K562 (cell line): ENCODE results near the gene GEMIN8. TPM values are rescaled to one million over a fixed set of nuclear protein-coding genes. Genes with fewer than 3 reads are reported as not detected.

Experiments used
- ATAC-seq: fragments of 200-7000 bp; cut with Tn5 transposase; 3 replicates; pipeline ENCODE4 v1.9.1; 2020; ENCODE audit warnings: moderate library complexity
- BruUV-seq: library from RNA; stranded (reverse); fragments of 400-500 nt; replicated peaks from 2 replicates; lab custom pipeline; 2021; lab: Mats Ljungman, UMichigan
- CTCF ChIA-PET: fragments of 300-600 bp; formaldehyde crosslinking; extraction: SDS; loops from one replicate; lab custom pipeline; 2021; ENCODE audit warnings: low intra/inter-chr PET ratio; lab: Yijun Ruan, JAX
- POLR2A ChIA-PET: fragments of 300-600, 350-650 bp; sonication (Branson Sonifier 250); formaldehyde crosslinking; extraction: SDS; loops from one replicate; lab custom pipeline; 2021; ENCODE audit warnings: antibody characterized with exemption, inconsistent platforms; lab: Yijun Ruan, JAX
- DNase-seq, 4 experiments: peaks; one replicate each; pipeline versions ENCODE4 v3.0.0 to v3.0.0-alpha.2; 2011 to 2018; ENCODE audit warnings: low spot score in 3 of 4, mixed read lengths in 3 of 4; ENCODE audit errors: extremely low read depth in 1 of 4
- FAIRE-seq: peaks from 2 replicates; lab custom pipeline; 2011; peaks lifted over from hg19 to GRCh38; lab: Jason Lieb, UNC
- H2AFZ ChIP-seq: 2 replicates; pipeline ENCODE4 v1.6.0; 2011; ENCODE audit warnings: low read depth, low read length, control low read depth, inconsistent platforms
- H3K27ac ChIP-seq: fragments of 200-600 bp; 3 replicates; pipeline ENCODE4 v1.8.0; 2011; ENCODE audit warnings: low read depth, mild to moderate bottlenecking, control low read depth, inconsistent platforms, low read length, moderate library complexity, mixed read lengths; ENCODE audit errors: extremely low read depth
- H3K27me3 ChIP-seq, 2 experiments: fragments of 300-600 bp in 1 of 2; 2 replicates in 1 of 2; 3 replicates in 1 of 2; pipeline versions ENCODE4 v1.6.0 to v1.8.0; 2011; ENCODE audit warnings: inconsistent platforms in 2 of 2, low read length in 2 of 2, mild to moderate bottlenecking in 1 of 2, mixed read lengths in 1 of 2, moderate library complexity in 1 of 2; ENCODE audit not compliant: control insufficient read depth in 2 of 2, insufficient read depth in 2 of 2
- H3K36me3 ChIP-seq: fragments of 300-600 bp; 3 replicates; pipeline ENCODE4 v1.8.0; 2011; ENCODE audit warnings: mild to moderate bottlenecking, low read length, inconsistent platforms; ENCODE audit not compliant: control insufficient read depth, insufficient read depth
- H3K4me1 ChIP-seq, 2 experiments: fragments of 200-600 bp in 1 of 2; replicated peaks in 1 of 2; 2 replicates in 1 of 2; 3 replicates in 1 of 2; pipeline versions ENCODE4 v1.5.1 to v1.8.0; 2011; ENCODE audit warnings: inconsistent platforms in 2 of 2, low read length in 2 of 2, mild to moderate bottlenecking in 1 of 2, mixed read lengths in 1 of 2, moderate library complexity in 1 of 2; ENCODE audit not compliant: control insufficient read depth in 2 of 2, insufficient read depth in 2 of 2
- H3K4me2 ChIP-seq: 2 replicates; pipeline ENCODE4 v1.6.1; 2011; ENCODE audit warnings: low read length, control low read depth, inconsistent platforms, mixed read lengths; ENCODE audit not compliant: insufficient read depth
- H3K4me3 ChIP-seq: fragments of 200-600 bp; sonication (generic), shearing (Covaris generic); 2 replicates; pipeline ENCODE4 v1.5.1; 2016; ENCODE audit warnings: control low read depth, inconsistent platforms
- H3K79me2 ChIP-seq: fragments of 200-600 bp; 3 replicates; pipeline ENCODE4 v1.8.0; 2011; ENCODE audit warnings: low read length, inconsistent platforms; ENCODE audit not compliant: control insufficient read depth, insufficient read depth
- H3K9ac ChIP-seq, 2 experiments: 2 replicates each; pipeline versions ENCODE4 v1.6.0 to v1.6.1; 2011; ENCODE audit warnings: low read depth in 2 of 2, low read length in 2 of 2, control low read depth in 1 of 2, inconsistent platforms in 1 of 2, mild to moderate bottlenecking in 1 of 2, mixed read lengths in 1 of 2; ENCODE audit not compliant: insufficient read depth in 1 of 2
- H3K9me1 ChIP-seq: one replicate; pipeline ENCODE4 v1.6.0; 2011; ENCODE audit warnings: inconsistent platforms, mild to moderate bottlenecking, low read length, moderate library complexity; ENCODE audit not compliant: control insufficient read depth, insufficient read depth
- H3K9me3 ChIP-seq: replicated peaks from 2 replicates; pipeline ENCODE4 v1.5.1; 2011; ENCODE audit warnings: low read depth, low read length, inconsistent platforms; ENCODE audit not compliant: control insufficient read depth, insufficient read depth
- H4K20me1 ChIP-seq: replicated peaks from 2 replicates; pipeline ENCODE4 v1.6.1; 2011; ENCODE audit warnings: low read length, inconsistent platforms, mixed read lengths; ENCODE audit not compliant: control insufficient read depth, insufficient read depth
- BCOR ChIP-seq: fragments of 450-650 bp; IDR thresholded peaks from 2 replicates; pipeline ENCODE4 v1.6.1; 2016
- ID3 ChIP-seq, 2 experiments: fragments of 250-450 bp in 1 of 2; fragments of 450-650 bp in 1 of 2; sonication (Bioruptor Pico) in 1 of 2; IDR thresholded peaks; 2 replicates each; pipeline versions ENCODE4 v1.6.1 to v1.8.0; 2016 to 2021; ENCODE audit warnings: mild to moderate bottlenecking in 2 of 2, moderate library complexity in 2 of 2, missing compliant biosample characterization in 1 of 2, missing genetic modification characterization in 1 of 2
- MYC ChIP-seq, 2 experiments: fragments of 250-450 bp in 1 of 2; sonication (Bioruptor Pico) in 1 of 2; IDR thresholded peaks; 2 replicates each; pipeline versions ENCODE4 v1.5.1 to v1.6.1; 2012 to 2021; ENCODE audit warnings: low read depth in 2 of 2, borderline replicate concordance in 1 of 2, improper control_type of control experiment in 1 of 2, low read length in 1 of 2, mild to moderate bottlenecking in 1 of 2, moderate library complexity in 1 of 2
- NCOA1 ChIP-seq: fragments of 450-650 bp; IDR thresholded peaks from 2 replicates; pipeline ENCODE4 v1.6.1; 2016; ENCODE audit warnings: low read depth
- PHB ChIP-seq: fragments of 250-450 bp; sonication (Bioruptor Pico); IDR thresholded peaks from 2 replicates; pipeline ENCODE4 v1.5.0; 2021
- POLR2B ChIP-seq: fragments of 450-650 bp; IDR thresholded peaks from 2 replicates; pipeline ENCODE4 v1.6.1; 2018; ENCODE audit warnings: low read depth; ENCODE audit not compliant: partially characterized antibody
- POLR2G ChIP-seq: fragments of 200-400 bp; formaldehyde crosslinking; IDR thresholded peaks from 2 replicates; pipeline ENCODE4 v1.6.1; 2017; ENCODE audit warnings: low read depth, mild to moderate bottlenecking, antibody characterized with exemption, low read length, moderate library complexity
- RBM39 ChIP-seq: fragments of 200-400 bp; formaldehyde crosslinking; optimal IDR thresholded peaks from 2 replicates; pipeline ENCODE3; 2018; ENCODE audit warnings: low read depth, low read length
- SIN3B ChIP-seq: fragments of 450-650 bp; IDR thresholded peaks from 2 replicates; pipeline ENCODE4 v1.6.1; 2017; ENCODE audit warnings: low read depth, mild to moderate bottlenecking, moderate library complexity
- SIRT6 ChIP-seq: IDR thresholded peaks from one replicate; pipeline ENCODE4 v1.6.1; 2012; ENCODE audit warnings: low read depth, mild to moderate bottlenecking, control low read depth, inconsistent platforms, low read length, moderate library complexity
- ZBTB8A ChIP-seq: fragments of 450-650 bp; IDR thresholded peaks from 2 replicates; pipeline ENCODE4 v1.6.1; 2018; ENCODE audit warnings: mild to moderate bottlenecking, moderate library complexity; ENCODE audit not compliant: partially characterized antibody
- ZFP30 ChIP-seq: fragments of 250-450 bp; sonication (Bioruptor Pico); IDR thresholded peaks from 2 replicates; pipeline ENCODE4 v1.8.0; 2022; ENCODE audit warnings: moderate library complexity, mild to moderate bottlenecking, inconsistent platforms, borderline replicate concordance
- ZFX ChIP-seq: sonication (generic); formaldehyde crosslinking; IDR thresholded peaks from 2 replicates; pipeline ENCODE4 v1.8.0; 2022; ENCODE audit warnings: mild to moderate bottlenecking, missing genetic modification reagents, moderate library complexity
- ZNF121 ChIP-seq: sonication (generic); formaldehyde crosslinking; conservative IDR thresholded peaks from 2 replicates; pipeline ENCODE4 v1.8.0; 2022; ENCODE audit warnings: missing genetic modification reagents
- ZNF707 ChIP-seq: fragments of 250-450 bp; sonication (Bioruptor Pico); conservative IDR thresholded peaks from 2 replicates; pipeline ENCODE4 v1.8.0; 2022; ENCODE audit warnings: inconsistent platforms, mild to moderate bottlenecking, moderate library complexity
- WGBS: fragments of 100-300 bp; shearing (Covaris generic); methylation state at CpG from one replicate; pipeline ENCODE4 v1.1.6; 2016; ENCODE audit warnings: low coverage, mixed read lengths; ENCODE audit not compliant: insufficient coverage; ENCODE audit errors: missing lambda C conversion rate; 5-methylcytosine and 5-hydroxymethylcytosine counted together
- in situ Hi-C: fragments of 300-500 bp; cut with MboI; formaldehyde crosslinking; loops from 4 replicates; pipeline ENCODE4 v1.15.0; 2018; ENCODE audit warnings: inconsistent platforms, mixed read lengths
- intact Hi-C: fragments of 100-400 bp; cut with micrococcal nuclease; formaldehyde crosslinking; loops from 2 replicates; pipeline ENCODE4 v1.14.2; 2022
- polyA plus RNA-seq, 8 experiments: library from polyadenylated mRNA; depleted of rRNA in 4 of 8; stranded (reverse) in 5 of 8; unstranded in 3 of 8; fragments of >200 nt; fragmentation: Nextera tagmentation in 2 of 8; fragmentation: Illumina TruSeq in 1 of 8; extraction: Ambion mirVana in 2 of 8; extraction: Trizol in 1 of 8; gene quantifications; 2 replicates each; pipeline versions ENCODE4 v1.2.1 to v1.2.3, GENCODE V29; 2011 to 2014; ENCODE audit warnings: inconsistent platforms in 1 of 8, missing spikeins in 1 of 8
- total RNA-seq, 7 experiments: library from RNA; depleted of rRNA in 6 of 7; stranded (reverse); fragments of >200 nt in 6 of 7; fragmentation: Illumina TruSeq in 2 of 7; extraction: Trizol in 2 of 7; gene quantifications; 2 replicates each; pipeline versions ENCODE4 v1.2.1 to v1.2.3, GENCODE V29; 2011 to 2021; ENCODE audit warnings: low replicate concordance in 1 of 7
- TF ChIP-seq, protein P1 (sequence below), 2 experiments: IDR thresholded peaks; 2 replicates each; pipeline ENCODE4 v1.6.1; 2011; ENCODE audit warnings: borderline replicate concordance in 1 of 2, control low read depth in 1 of 2, low read depth in 1 of 2, low read length in 1 of 2, mild to moderate bottlenecking in 1 of 2, mixed read lengths in 1 of 2, moderate library complexity in 1 of 2; ENCODE audit not compliant: insufficient read depth in 1 of 2, insufficient read length in 1 of 2, poor library complexity in 1 of 2, severe bottlenecking in 1 of 2; ENCODE audit errors: extremely low read depth in 1 of 2
- TF ChIP-seq, protein P2 (sequence below): sonication (generic); formaldehyde crosslinking; IDR thresholded peaks from 2 replicates; pipeline ENCODE4 v1.8.1; 2022; ENCODE audit warnings: missing genetic modification reagents

Gene GEMIN8
- total and polyA plus RNA-seq, 9 of the 15 experiments (the other 6 are each of a cell fraction or from before 2014, with no cell fraction given) = 10.9 to 29.1 (median 16.9) TPM

GRCh38 chrX:14038375-14039085, 8.8 kb upstream of the GEMIN8 start:
- WGBS = 39% methylated on average over 3 of the region's 3 CpGs
- POLR2A ChIA-PET = no interaction called here
- no peak for TF ChIP-seq NCOA1
- TF ChIP-seq ZBTB8A = no peak
- TF ChIP-seq ID3 (CRISPR knock-in tag; IDR thresholded peaks at IDR 0.05) = no peak
- TF ChIP-seq ID3 (tag; IDR thresholded peaks at IDR 0.05) = no peak
- TF ChIP-seq MYC (IDR thresholded peaks at IDR 0.05; ENCODE audit: low read depth, low read length) = no peak
- no peak for TF ChIP-seq MYC (CRISPR knock-in tag; IDR thresholded peaks at IDR 0.05; ENCODE audit: borderline replicate concordance, low read depth)
- TF ChIP-seq, protein P1, sequence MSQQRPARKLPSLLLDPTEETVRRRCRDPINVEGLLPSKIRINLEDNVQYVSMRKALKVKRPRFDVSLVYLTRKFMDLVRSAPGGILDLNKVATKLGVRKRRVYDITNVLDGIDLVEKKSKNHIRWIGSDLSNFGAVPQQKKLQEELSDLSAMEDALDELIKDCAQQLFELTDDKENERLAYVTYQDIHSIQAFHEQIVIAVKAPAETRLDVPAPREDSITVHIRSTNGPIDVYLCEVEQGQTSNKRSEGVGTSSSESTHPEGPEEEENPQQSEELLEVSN (IDR thresholded peaks at IDR 0.05; ENCODE audit: borderline replicate concordance in 1 of 2, extremely low read depth in 1 of 2, insufficient read depth in 1 of 2, insufficient read length in 1 of 2, low read depth in 1 of 2, low read length in 1 of 2, poor library complexity in 1 of 2, severe bottlenecking in 1 of 2) = no peak
- TF ChIP-seq ZNF121 (CRISPR knock-in tag) = no peak
- TF ChIP-seq ZFP30 (CRISPR knock-in tag) = no peak
- TF ChIP-seq, protein P2, sequence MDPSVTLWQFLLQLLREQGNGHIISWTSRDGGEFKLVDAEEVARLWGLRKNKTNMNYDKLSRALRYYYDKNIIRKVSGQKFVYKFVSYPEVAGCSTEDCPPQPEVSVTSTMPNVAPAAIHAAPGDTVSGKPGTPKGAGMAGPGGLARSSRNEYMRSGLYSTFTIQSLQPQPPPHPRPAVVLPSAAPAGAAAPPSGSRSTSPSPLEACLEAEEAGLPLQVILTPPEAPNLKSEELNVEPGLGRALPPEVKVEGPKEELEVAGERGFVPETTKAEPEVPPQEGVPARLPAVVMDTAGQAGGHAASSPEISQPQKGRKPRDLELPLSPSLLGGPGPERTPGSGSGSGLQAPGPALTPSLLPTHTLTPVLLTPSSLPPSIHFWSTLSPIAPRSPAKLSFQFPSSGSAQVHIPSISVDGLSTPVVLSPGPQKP (CRISPR knock-in tag) = no peak
- no peak for TF ChIP-seq SIN3B
- TF ChIP-seq ZNF707 = no peak
- TF ChIP-seq ZFX (CRISPR knock-in tag) = no peak
- no peak for TF ChIP-seq SIRT6
- no peak for TF ChIP-seq POLR2B
- no peak for TF ChIP-seq BCOR
- no peak for TF ChIP-seq POLR2G
- no peak for TF ChIP-seq RBM39
- TF ChIP-seq PHB = no peak

More at GRCh38 chrX:14038375-14039085, 8.8 kb upstream of the GEMIN8 start:
- in situ Hi-C loops (loop anchor here (10.0 kb wide), 1 partner anchor 274 kb away; no protein-coding TSS in a partner anchor), intact Hi-C loops (loop anchor here (1.0 to 10.0 kb wide), 4 partner anchors 56 to 1426 kb away; partner anchors contain the start of gene GLRA2)
- Histone ChIP-seq H3K27me3 (peaks cover 0 to 5% of the 10 kb centered on the region in 2 experiments; a peak in 1 of 5 replicates), H3K4me2 (no peak overlapping the region), H3K79me2 (no peaks in the 10 kb centered on the region), H2AFZ (no peak overlapping the region), H3K27ac (no peak overlapping the region), H3K4me1 (no peaks in the 10 kb centered on the region; a peak in 1 of 5 replicates), H3K9me1 (no peaks in the 10 kb centered on the region), H3K9me3 (no peaks in the 10 kb centered on the region), H3K9ac (no peak overlapping the region), H3K4me3 (no peak overlapping the region), H3K36me3 (no peaks in the 10 kb centered on the region), H4K20me1 (no peaks in the 10 kb centered on the region)
- no peak for DNase-seq
- BruUV-seq = no TSS peak
- ATAC-seq = no peak
- CTCF ChIA-PET = interaction anchor here (0.8 to 1.6 kb wide), 2 partner anchors 1105 to 1204 kb away, joined by 3 to 9 read pairs; no protein-coding TSS in a partner anchor
- no peak for FAIRE-seq
